HUES48 (cell line): Measurements from ENCODE around the gene TAF9B.
"Not testable (repeated sequence)": the region's sequence is repeated elsewhere in the genome, so short reads cannot be mapped to it uniquely, and the experiment has no call there.

Experiments used
- H3K27ac ChIP-seq: one replicate; pipeline ENCODE4 v1.7.0; 2013; ENCODE audit warnings: low read depth, low read length, inconsistent platforms
- H3K27me3 ChIP-seq: 2 replicates; pipeline ENCODE4 v1.6.1; 2013; ENCODE audit warnings: mild to moderate bottlenecking, low read length; ENCODE audit not compliant: control insufficient read depth, insufficient read depth
- H3K36me3 ChIP-seq: 2 replicates; pipeline ENCODE4 v1.6.1; 2013; ENCODE audit warnings: low read length; ENCODE audit not compliant: control insufficient read depth, insufficient read depth
- H3K4me1 ChIP-seq: 2 replicates; pipeline ENCODE4 v1.6.1; 2013; ENCODE audit warnings: mild to moderate bottlenecking, low read length; ENCODE audit not compliant: control insufficient read depth, insufficient read depth
- H3K4me3 ChIP-seq: 2 replicates; pipeline ENCODE4 v1.5.1; 2013; ENCODE audit warnings: mild to moderate bottlenecking, low read depth, low read length
- H3K9ac ChIP-seq: 2 replicates; pipeline ENCODE4 v1.6.1; 2013; ENCODE audit warnings: mild to moderate bottlenecking, low read depth, low read length, moderate library complexity
- H3K9me3 ChIP-seq: 2 replicates; pipeline ENCODE4 v1.6.1; 2013; ENCODE audit warnings: low read length; ENCODE audit not compliant: control insufficient read depth, insufficient read depth

Gene TAF9B

GRCh38 chrX:78092296-78092695 lies 47.2 kb downstream of the TAF9B start:
- Histone ChIP-seq H3K4me1 (peaks cover 8% of the 10 kb centered on the region), H3K27me3 (no peaks in the 10 kb centered on the region), H3K9me3 (peaks cover 39% of the 10 kb centered on the region), H3K36me3 (no peaks in the 10 kb centered on the region), H3K27ac (no peak overlapping the region), H3K4me3 (no peak overlapping the region), H3K9ac (no peak overlapping the region)

GRCh38 chrX:78081413-78081812 lies 58.0 kb downstream of the TAF9B start:
- not testable (repeated sequence) for H3K9ac ChIP-seq, H3K4me3 ChIP-seq, H3K27ac ChIP-seq, H3K27me3 ChIP-seq, H3K36me3 ChIP-seq, H3K4me1 ChIP-seq
- peaks cover 13% of the 10 kb centered on the region; the same call in 1 of the 2 replicates for H3K9me3 ChIP-seq
